Fibroblast of lung (primary cell): ENCODE measurements around the gene SRSF3. TPM values are rescaled to one million over a fixed set of nuclear protein-coding genes. Genes with fewer than 3 reads are reported as not detected.

Experiments
- DNase-seq, 2 donors: peaks; one replicate each; pipeline versions ENCODE4 v3.0.0 to v3.0.0-alpha.2; 2010; ENCODE audit warnings: low read depth in 2 of 2
- H2AFZ ChIP-seq: 2 replicates; pipeline ENCODE4 v1.5.1; 2012; ENCODE audit warnings: low read length, control low read depth, inconsistent platforms
- H3K27ac ChIP-seq: 2 replicates; pipeline ENCODE4 v1.5.1; 2011; ENCODE audit warnings: low read length, control low read depth; ENCODE audit not compliant: insufficient read depth
- H3K27me3 ChIP-seq: 2 replicates; pipeline ENCODE4 v1.5.1; 2011; ENCODE audit warnings: mild to moderate bottlenecking, low read length; ENCODE audit not compliant: control insufficient read depth, insufficient read depth
- H3K36me3 ChIP-seq: 2 replicates; pipeline ENCODE4 v1.5.1; 2011; ENCODE audit warnings: low read length; ENCODE audit not compliant: control insufficient read depth, insufficient read depth
- H3K4me1 ChIP-seq: 2 replicates; pipeline ENCODE4 v1.5.1; 2011; ENCODE audit warnings: low read length; ENCODE audit not compliant: control insufficient read depth, insufficient read depth; ENCODE audit errors: extremely low read depth
- H3K4me2 ChIP-seq: 2 replicates; pipeline ENCODE4 v1.5.1; 2011; ENCODE audit warnings: low read length, control low read depth; ENCODE audit not compliant: insufficient read depth; ENCODE audit errors: extremely low read depth
- H3K4me3 ChIP-seq, 4 experiments: fragments of 200-600 bp in 1 of 4; sonication (generic) in 1 of 4; replicated peaks in 1 of 4; 2 replicates each; pipeline ENCODE4 v1.5.1; 2011 to 2016; ENCODE audit warnings: low read length in 4 of 4, low read depth in 3 of 4, mild to moderate bottlenecking in 3 of 4, control low read depth in 2 of 4, inconsistent platforms in 1 of 4, mixed read lengths in 1 of 4; ENCODE audit not compliant: insufficient read depth in 1 of 4; ENCODE audit errors: control extremely low read depth in 1 of 4
- H3K79me2 ChIP-seq: 2 replicates; pipeline ENCODE4 v1.5.1; 2012; ENCODE audit warnings: mild to moderate bottlenecking, low read length, inconsistent platforms; ENCODE audit not compliant: control insufficient read depth, insufficient read depth
- H3K9ac ChIP-seq: 2 replicates; pipeline ENCODE4 v1.5.1; 2011; ENCODE audit warnings: mild to moderate bottlenecking, low read length, control low read depth; ENCODE audit not compliant: insufficient read depth
- H3K9me3 ChIP-seq: 2 replicates; pipeline ENCODE4 v1.5.1; 2012; ENCODE audit warnings: low read depth, low read length; ENCODE audit not compliant: control insufficient read depth, insufficient read depth
- H4K20me1 ChIP-seq: 2 replicates; pipeline ENCODE4 v1.5.1; 2011; ENCODE audit warnings: low read length; ENCODE audit not compliant: control insufficient read depth, insufficient read depth; ENCODE audit errors: extremely low read depth
- EZH2 ChIP-seq: IDR thresholded peaks from 2 replicates; pipeline ENCODE4 v1.5.1; 2012; ENCODE audit warnings: low read length, control low read depth, mild to moderate bottlenecking; ENCODE audit errors: missing control alignments
- polyA plus RNA-seq, 2 donors: library from polyadenylated mRNA; depleted of rRNA in 1 of 2; stranded (reverse) in 1 of 2; unstranded in 1 of 2; fragments of >200 nt; gene quantifications; 2 replicates each; pipeline ENCODE4 v1.2.1, GENCODE V29; 2011 to 2012; ENCODE audit warnings: missing spikeins in 1 of 2
- total RNA-seq: library from RNA; depleted of rRNA; stranded (reverse); fragments of >200 nt; gene quantifications from 2 replicates; pipeline ENCODE4 v1.2.1, GENCODE V29; 2014
- TF ChIP-seq, protein P1 (sequence below), 2 donors: IDR thresholded peaks in 1 of 2; conservative IDR thresholded peaks in 1 of 2; 1 replicate in 1 of 2; 2 replicates in 1 of 2; pipeline ENCODE4 v1.5.1; 2011 to 2012; ENCODE audit warnings: low read length in 2 of 2, control low read depth in 1 of 2, inconsistent platforms in 1 of 2, low read depth in 1 of 2, mild to moderate bottlenecking in 1 of 2

SRSF3 gene
- total and polyA plus RNA-seq, 2 donors (not counting 1 experiment from before 2014, with no cell fraction given): 191 to 435 TPM

DNA sequence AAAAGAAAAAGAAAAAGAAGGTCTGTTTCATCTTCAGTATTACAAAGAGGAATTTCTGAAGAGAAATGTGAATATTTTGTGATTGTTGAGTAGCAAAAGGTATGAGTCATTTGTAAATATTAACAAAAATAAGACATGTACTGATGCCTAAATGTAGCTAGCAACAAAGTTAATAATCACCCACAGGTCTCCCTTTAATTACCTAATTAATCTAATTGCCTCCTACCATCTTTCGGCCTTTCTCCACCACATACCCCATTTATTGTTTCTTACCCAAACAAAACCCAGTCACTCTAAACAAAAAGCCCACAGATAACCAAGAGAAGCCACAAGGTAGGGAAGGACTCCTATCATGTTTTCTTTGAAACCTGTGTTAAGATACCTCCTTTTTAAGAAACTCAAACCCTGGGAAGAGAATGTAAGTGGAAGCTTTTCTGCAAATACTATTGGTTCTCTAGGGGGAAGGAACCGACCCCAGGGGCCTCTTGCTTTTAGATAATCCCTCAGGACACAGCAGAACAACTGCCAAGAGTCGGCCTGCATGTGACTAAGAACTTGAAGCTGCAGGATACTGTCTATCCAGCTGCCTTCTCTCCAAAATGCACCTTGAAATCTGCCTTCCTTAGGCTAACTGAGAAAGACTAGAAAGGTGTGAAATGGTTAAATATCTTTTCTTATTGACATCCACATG is 30.8 kb upstream of the SRSF3 start:
- Histone ChIP-seq H3K4me3 (no peak overlapping the region), H3K4me1 (no peaks in the 10 kb centered on the region), H3K79me2 (no peaks in the 10 kb centered on the region), H3K27ac (no peak overlapping the region), H3K4me2 (no peak overlapping the region), H3K27me3 (no peaks in the 10 kb centered on the region), H3K9ac (no peak overlapping the region), H3K9me3 (no peaks in the 10 kb centered on the region), H4K20me1 (no peaks in the 10 kb centered on the region), H3K36me3 (no peaks in the 10 kb centered on the region), H2AFZ (no peak overlapping the region)
- TF ChIP-seq, protein P1, sequence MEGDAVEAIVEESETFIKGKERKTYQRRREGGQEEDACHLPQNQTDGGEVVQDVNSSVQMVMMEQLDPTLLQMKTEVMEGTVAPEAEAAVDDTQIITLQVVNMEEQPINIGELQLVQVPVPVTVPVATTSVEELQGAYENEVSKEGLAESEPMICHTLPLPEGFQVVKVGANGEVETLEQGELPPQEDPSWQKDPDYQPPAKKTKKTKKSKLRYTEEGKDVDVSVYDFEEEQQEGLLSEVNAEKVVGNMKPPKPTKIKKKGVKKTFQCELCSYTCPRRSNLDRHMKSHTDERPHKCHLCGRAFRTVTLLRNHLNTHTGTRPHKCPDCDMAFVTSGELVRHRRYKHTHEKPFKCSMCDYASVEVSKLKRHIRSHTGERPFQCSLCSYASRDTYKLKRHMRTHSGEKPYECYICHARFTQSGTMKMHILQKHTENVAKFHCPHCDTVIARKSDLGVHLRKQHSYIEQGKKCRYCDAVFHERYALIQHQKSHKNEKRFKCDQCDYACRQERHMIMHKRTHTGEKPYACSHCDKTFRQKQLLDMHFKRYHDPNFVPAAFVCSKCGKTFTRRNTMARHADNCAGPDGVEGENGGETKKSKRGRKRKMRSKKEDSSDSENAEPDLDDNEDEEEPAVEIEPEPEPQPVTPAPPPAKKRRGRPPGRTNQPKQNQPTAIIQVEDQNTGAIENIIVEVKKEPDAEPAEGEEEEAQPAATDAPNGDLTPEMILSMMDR (conservative IDR thresholded peaks at IDR 0.05 in 1 of 2, IDR thresholded peaks at IDR 0.05 in 1 of 2; ENCODE audit: low read depth in 1 of 2, low read length in 2 of 2): no peak
- no peak for TF ChIP-seq EZH2
- DNase-seq: no peak

DNA sequence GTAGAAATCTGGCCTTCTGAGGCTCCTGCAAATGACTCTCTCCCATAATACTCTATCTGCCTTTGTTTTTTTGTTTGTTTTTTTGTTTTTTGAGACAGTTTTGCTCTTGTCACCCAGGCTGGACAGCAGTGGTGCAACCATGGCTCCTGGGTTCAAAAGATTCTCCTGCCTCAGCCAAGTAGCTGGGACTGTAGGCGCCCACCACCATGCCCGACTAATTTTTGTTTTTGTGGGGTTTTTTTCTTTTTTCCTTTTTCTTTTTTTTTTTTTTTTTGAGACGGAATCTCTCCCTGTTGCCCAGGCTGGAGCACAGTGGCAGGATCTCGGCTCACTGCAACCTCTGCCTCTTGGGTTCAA is 30.3 kb upstream of the SRSF3 start:
- Histone ChIP-seq H2AFZ (no peak overlapping the region), H3K27me3 (no peaks in the 10 kb centered on the region), H3K4me1 (no peaks in the 10 kb centered on the region), H3K4me2 (no peak overlapping the region), H3K27ac (no peak overlapping the region), H4K20me1 (no peaks in the 10 kb centered on the region), H3K4me3 (no peak overlapping the region), H3K79me2 (no peaks in the 10 kb centered on the region), H3K9ac (no peak overlapping the region), H3K9me3 (no peaks in the 10 kb centered on the region), H3K36me3 (no peaks in the 10 kb centered on the region)
- DNase-seq: no peak
- TF ChIP-seq, protein P1 (conservative IDR thresholded peaks at IDR 0.05 in 1 of 2, IDR thresholded peaks at IDR 0.05 in 1 of 2; ENCODE audit: low read depth in 1 of 2, low read length in 2 of 2): no peak
- no peak for TF ChIP-seq EZH2

DNA sequence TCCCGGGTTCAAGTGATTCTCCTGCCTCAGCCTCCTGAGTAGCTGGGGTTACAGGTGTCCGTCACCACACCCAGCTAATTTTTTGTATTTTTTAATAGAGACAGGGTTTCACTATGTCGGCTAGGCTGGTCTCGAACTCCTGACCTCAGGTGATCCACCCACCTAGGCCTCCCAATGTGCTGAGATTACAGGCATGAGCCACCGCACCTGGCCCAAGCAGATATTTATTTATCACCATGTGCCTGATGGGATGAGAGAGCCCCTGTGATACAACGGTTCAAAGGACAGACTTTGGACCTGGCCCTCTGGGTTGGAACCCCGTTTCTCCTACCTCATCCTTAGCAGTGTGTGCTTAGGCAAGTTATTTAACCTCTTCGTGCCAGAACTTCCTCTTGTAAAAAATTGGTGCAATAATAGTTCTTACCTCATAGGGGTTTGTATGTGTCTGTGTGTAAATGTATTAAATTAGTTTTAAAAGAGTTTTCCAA is 27.7 kb upstream of the SRSF3 start:
- Histone ChIP-seq H3K4me2 (no peak overlapping the region), H3K4me1 (no peaks in the 10 kb centered on the region), H3K36me3 (no peaks in the 10 kb centered on the region), H4K20me1 (no peaks in the 10 kb centered on the region), H3K9me3 (no peaks in the 10 kb centered on the region), H3K27me3 (no peaks in the 10 kb centered on the region), H2AFZ (no peak overlapping the region), H3K4me3 (no peak overlapping the region), H3K9ac (no peak overlapping the region), H3K27ac (no peak overlapping the region), H3K79me2 (no peaks in the 10 kb centered on the region)
- no peak for DNase-seq
- TF ChIP-seq, protein P1 (conservative IDR thresholded peaks at IDR 0.05 in 1 of 2, IDR thresholded peaks at IDR 0.05 in 1 of 2; ENCODE audit: low read depth in 1 of 2, low read length in 2 of 2): no peak
- TF ChIP-seq EZH2: no peak
